CD4-positive, alpha-beta T cell treated with Interleukin-12 subunit alpha and Interleukin-12 subunit beta, for 1 hour (primary cell): ENCODE results near the gene OGDH.

ENCODE experiments used
- DNase-seq: peaks from one replicate; pipeline ENCODE4 v3.0.0-alpha.2; 2020

The OGDH gene

GRCh38 chr7:44638611-44639557, 32.5 kb downstream of the OGDH start:
- DNase-seq = peak; percentile 89

GRCh38 chr7:44639671-44640321, 33.4 kb downstream of the OGDH start:
- DNase-seq = no peak

- no peak for DNase-seq
Measured at GRCh38 chr7:44643206-44643605, 36.8 kb downstream of the OGDH start.

GRCh38 chr7:44645254-44645653, 38.8 kb downstream of the OGDH start:
- DNase-seq = no peak

- no peak for DNase-seq
Measured at GRCh38 chr7:44645696-44646095, 39.3 kb downstream of the OGDH start.

- DNase-seq = no peak
Measured at GRCh38 chr7:44646176-44646920, 39.9 kb downstream of the OGDH start.

- no peak for DNase-seq
Measured at GRCh38 chr7:44646921-44647636, 40.7 kb downstream of the OGDH start.

GRCh38 chr7:44647981-44648714, 41.7 kb downstream of the OGDH start:
- no peak for DNase-seq

- DNase-seq = no peak
Measured at GRCh38 chr7:44650242-44650641, 43.8 kb downstream of the OGDH start.

- DNase-seq = no peak
Measured at GRCh38 chr7:44650772-44651171, 44.3 kb downstream of the OGDH start.

GRCh38 chr7:44652535-44652934, 46.1 kb downstream of the OGDH start:
- DNase-seq = no peak

GRCh38 chr7:44654255-44654796, 47.9 kb downstream of the OGDH start:
- no peak for DNase-seq

- DNase-seq = no peak
Measured at GRCh38 chr7:44655341-44655740, 48.9 kb downstream of the OGDH start.

- no peak for DNase-seq
Measured at GRCh38 chr7:44658979-44659378, 52.6 kb downstream of the OGDH start.

GRCh38 chr7:44661233-44661632, 54.8 kb downstream of the OGDH start:
- DNase-seq = no peak

GRCh38 chr7:44664780-44665461, 58.5 kb downstream of the OGDH start:
- DNase-seq = no peak

- no peak for DNase-seq
Measured at GRCh38 chr7:44665531-44666213, 59.2 kb downstream of the OGDH start.

GRCh38 chr7:44666566-44666965, 60.1 kb downstream of the OGDH start:
- no peak for DNase-seq

- no peak for DNase-seq
Measured at GRCh38 chr7:44667190-44667589, 60.8 kb downstream of the OGDH start.

GRCh38 chr7:44671069-44671468, 64.6 kb downstream of the OGDH start:
- no peak for DNase-seq

GRCh38 chr7:44673324-44673723, 66.9 kb downstream of the OGDH start:
- no peak for DNase-seq
